H1 (cell line): ENCODE data around the gene SGCD.

Experiments
- BRCA1 ChIP-seq: IDR thresholded peaks from 2 replicates; pipeline ENCODE4 v1.6.1; 2012; ENCODE audit warnings: low read depth, low read length, improper control_type of control experiment
- CEBPB ChIP-seq: IDR thresholded peaks from 2 replicates; pipeline ENCODE4 v1.6.1; 2012; ENCODE audit warnings: low read depth, low read length
- CHD1 ChIP-seq: IDR thresholded peaks from 2 replicates; pipeline ENCODE4 v1.6.1; 2012; ENCODE audit warnings: low read depth, low read length, improper control_type of control experiment
- EGR1 ChIP-seq: IDR thresholded peaks from 2 replicates; pipeline ENCODE4 v1.6.1; 2011; ENCODE audit warnings: low read depth, low read length, borderline replicate concordance
- GABPA ChIP-seq: IDR thresholded peaks from 2 replicates; pipeline ENCODE4 v1.6.1; 2011; ENCODE audit warnings: mild to moderate bottlenecking, low read length, moderate library complexity, borderline replicate concordance; ENCODE audit not compliant: insufficient read depth
- HDAC2 ChIP-seq, 2 experiments: fragments of 300-600 bp in 1 of 2; sonication (generic) in 1 of 2; IDR thresholded peaks; 2 replicates each; pipeline ENCODE4 v1.6.1; 2011 to 2012; ENCODE audit warnings: low read depth in 2 of 2, low read length in 2 of 2, mild to moderate bottlenecking in 2 of 2, moderate library complexity in 2 of 2, borderline replicate concordance in 1 of 2, inconsistent platforms in 1 of 2
- POLR2AphosphoS5 ChIP-seq: IDR thresholded peaks from 2 replicates; pipeline ENCODE4 v1.6.1; 2011; ENCODE audit warnings: low read depth, low read length
- RAD21 ChIP-seq, 2 experiments: IDR thresholded peaks in 1 of 2; conservative IDR thresholded peaks in 1 of 2; 2 replicates each; pipeline ENCODE4 v1.6.1; 2011; ENCODE audit warnings: low read depth in 2 of 2, low read length in 2 of 2, improper control_type of control experiment in 1 of 2, inconsistent platforms in 1 of 2, mild to moderate bottlenecking in 1 of 2, moderate library complexity in 1 of 2
- TBP ChIP-seq: IDR thresholded peaks from 2 replicates; pipeline ENCODE4 v1.6.1; 2011; ENCODE audit warnings: low read depth, low read length, improper control_type of control experiment
- ZNF274 ChIP-seq: IDR thresholded peaks from 2 replicates; pipeline ENCODE4 v1.7.0; 2012; ENCODE audit warnings: low read length, borderline replicate concordance; ENCODE audit errors: extremely low read depth
- TF ChIP-seq, protein P1 (sequence below): IDR thresholded peaks from 2 replicates; pipeline ENCODE4 v1.6.1; 2012; ENCODE audit warnings: inconsistent platforms
- TF ChIP-seq, protein P2 (sequence below), 3 experiments: IDR thresholded peaks; 1 replicate in 2 of 3; 2 replicates in 1 of 3; pipeline versions ENCODE4 v1.5.1 to v1.6.1; 2011; ENCODE audit warnings: low read length in 3 of 3, mild to moderate bottlenecking in 3 of 3, inconsistent platforms in 2 of 3, low read depth in 1 of 3, moderate library complexity in 1 of 3; ENCODE audit not compliant: insufficient read depth in 1 of 3; ENCODE audit errors: control extremely low read depth in 1 of 3
- TF ChIP-seq, protein P3 (sequence below): IDR thresholded peaks from 2 replicates; pipeline ENCODE4 v1.6.1; 2012; ENCODE audit warnings: low read length, inconsistent platforms

DNA sequence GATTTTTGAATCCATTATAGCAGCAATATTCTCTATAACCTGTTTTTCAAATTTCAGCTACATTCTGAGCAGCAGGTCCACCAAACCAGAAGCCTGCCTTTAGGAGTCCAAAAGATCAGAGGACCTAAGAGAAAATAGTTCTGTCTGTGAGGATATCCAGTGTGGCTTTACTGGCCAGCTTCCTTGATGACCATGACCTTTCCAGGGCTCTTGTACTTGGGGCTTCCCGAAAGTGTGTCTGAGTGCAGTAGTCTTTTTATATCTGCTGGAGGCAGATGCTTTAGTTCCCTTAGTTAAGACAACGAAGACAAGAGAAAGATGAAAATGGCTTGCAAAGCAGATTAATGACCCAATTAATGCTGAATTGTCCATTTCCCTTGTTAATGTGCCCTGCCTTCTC, 72.4 kb downstream of the SGCD start:
- no peak for TF ChIP-seq TBP
- no peak for TF ChIP-seq POLR2AphosphoS5
- TF ChIP-seq, protein P1, sequence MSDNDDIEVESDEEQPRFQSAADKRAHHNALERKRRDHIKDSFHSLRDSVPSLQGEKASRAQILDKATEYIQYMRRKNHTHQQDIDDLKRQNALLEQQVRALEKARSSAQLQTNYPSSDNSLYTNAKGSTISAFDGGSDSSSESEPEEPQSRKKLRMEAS = no peak
- no peak for TF ChIP-seq CHD1
- TF ChIP-seq, protein P2, sequence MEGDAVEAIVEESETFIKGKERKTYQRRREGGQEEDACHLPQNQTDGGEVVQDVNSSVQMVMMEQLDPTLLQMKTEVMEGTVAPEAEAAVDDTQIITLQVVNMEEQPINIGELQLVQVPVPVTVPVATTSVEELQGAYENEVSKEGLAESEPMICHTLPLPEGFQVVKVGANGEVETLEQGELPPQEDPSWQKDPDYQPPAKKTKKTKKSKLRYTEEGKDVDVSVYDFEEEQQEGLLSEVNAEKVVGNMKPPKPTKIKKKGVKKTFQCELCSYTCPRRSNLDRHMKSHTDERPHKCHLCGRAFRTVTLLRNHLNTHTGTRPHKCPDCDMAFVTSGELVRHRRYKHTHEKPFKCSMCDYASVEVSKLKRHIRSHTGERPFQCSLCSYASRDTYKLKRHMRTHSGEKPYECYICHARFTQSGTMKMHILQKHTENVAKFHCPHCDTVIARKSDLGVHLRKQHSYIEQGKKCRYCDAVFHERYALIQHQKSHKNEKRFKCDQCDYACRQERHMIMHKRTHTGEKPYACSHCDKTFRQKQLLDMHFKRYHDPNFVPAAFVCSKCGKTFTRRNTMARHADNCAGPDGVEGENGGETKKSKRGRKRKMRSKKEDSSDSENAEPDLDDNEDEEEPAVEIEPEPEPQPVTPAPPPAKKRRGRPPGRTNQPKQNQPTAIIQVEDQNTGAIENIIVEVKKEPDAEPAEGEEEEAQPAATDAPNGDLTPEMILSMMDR (IDR thresholded peaks at IDR 0.05; ENCODE audit: control extremely low read depth in 1 of 3, insufficient read depth in 1 of 3, low read depth in 1 of 3, low read length in 3 of 3) = no peak
- TF ChIP-seq HDAC2 (IDR thresholded peaks at IDR 0.05; ENCODE audit: borderline replicate concordance in 1 of 2, low read depth in 2 of 2, low read length in 2 of 2) = no peak
- TF ChIP-seq BRCA1 = no peak
- TF ChIP-seq ZNF274 = no peak
- no peak for TF ChIP-seq CEBPB
- TF ChIP-seq EGR1 = no peak
- TF ChIP-seq GABPA = no peak
- no peak for TF ChIP-seq RAD21 (IDR thresholded peaks at IDR 0.05 in 1 of 2, conservative IDR thresholded peaks at IDR 0.05 in 1 of 2; ENCODE audit: low read depth in 2 of 2, low read length in 2 of 2)
- TF ChIP-seq, protein P3, sequence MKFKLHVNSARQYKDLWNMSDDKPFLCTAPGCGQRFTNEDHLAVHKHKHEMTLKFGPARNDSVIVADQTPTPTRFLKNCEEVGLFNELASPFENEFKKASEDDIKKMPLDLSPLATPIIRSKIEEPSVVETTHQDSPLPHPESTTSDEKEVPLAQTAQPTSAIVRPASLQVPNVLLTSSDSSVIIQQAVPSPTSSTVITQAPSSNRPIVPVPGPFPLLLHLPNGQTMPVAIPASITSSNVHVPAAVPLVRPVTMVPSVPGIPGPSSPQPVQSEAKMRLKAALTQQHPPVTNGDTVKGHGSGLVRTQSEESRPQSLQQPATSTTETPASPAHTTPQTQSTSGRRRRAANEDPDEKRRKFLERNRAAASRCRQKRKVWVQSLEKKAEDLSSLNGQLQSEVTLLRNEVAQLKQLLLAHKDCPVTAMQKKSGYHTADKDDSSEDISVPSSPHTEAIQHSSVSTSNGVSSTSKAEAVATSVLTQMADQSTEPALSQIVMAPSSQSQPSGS = no peak
